ENCODE measurements around the gene SNTG2.
"Not testable (repeated sequence)": the region's sequence is repeated elsewhere in the genome, so short reads cannot be mapped to it uniquely, and the experiment has no call there.

The SNTG2 gene

GRCh38 chr2:1209761-1210160 is 259.1 kb downstream of the SNTG2 start:
- DNase-seq, result no peak

- DNase-seq, result no peak
These were observed 259.7 kb downstream of the SNTG2 start for GRCh38 chr2:1210352-1210751.

GRCh38 chr2:1219901-1220573 is 269.4 kb downstream of the SNTG2 start:
- DNase-seq, result no peak

GRCh38 chr2:1222056-1222455 is 271.4 kb downstream of the SNTG2 start:
- DNase-seq, result no peak

GRCh38 chr2:1223791-1224190 is 273.1 kb downstream of the SNTG2 start:
- DNase-seq, result no peak

- DNase-seq, result no peak
These were observed 274.3 kb downstream of the SNTG2 start for GRCh38 chr2:1224901-1225300.

- no peak for DNase-seq
These were observed 276.1 kb downstream of the SNTG2 start for GRCh38 chr2:1226766-1227165.

- no peak for DNase-seq
These were observed 276.7 kb downstream of the SNTG2 start for GRCh38 chr2:1227274-1227900.

- DNase-seq, result not testable (repeated sequence)
These were observed 278.9 kb downstream of the SNTG2 start for GRCh38 chr2:1229596-1229995.

GRCh38 chr2:1230155-1230893 is 279.7 kb downstream of the SNTG2 start:
- no peak for DNase-seq

- DNase-seq, result no peak
These were observed 280.9 kb downstream of the SNTG2 start for GRCh38 chr2:1231466-1232063.

- no peak for DNase-seq
These were observed 282.6 kb downstream of the SNTG2 start for GRCh38 chr2:1233281-1233680.

- no peak for DNase-seq
These were observed 284.2 kb downstream of the SNTG2 start for GRCh38 chr2:1234731-1235308.

GRCh38 chr2:1235806-1236205 is 285.2 kb downstream of the SNTG2 start:
- DNase-seq, result no peak

GRCh38 chr2:1236606-1237005 is 286.0 kb downstream of the SNTG2 start:
- no peak for DNase-seq

GRCh38 chr2:1237783-1238182 is 287.1 kb downstream of the SNTG2 start:
- no peak for DNase-seq

- no peak for DNase-seq
These were observed 288.0 kb downstream of the SNTG2 start for GRCh38 chr2:1238598-1239138.

GRCh38 chr2:1245193-1245592 is 294.5 kb downstream of the SNTG2 start:
- no peak for DNase-seq

GRCh38 chr2:1246239-1246638 is 295.6 kb downstream of the SNTG2 start:
- DNase-seq, result no peak

- no peak for DNase-seq
These were observed 296.3 kb downstream of the SNTG2 start for GRCh38 chr2:1246991-1247390.

- DNase-seq, result no peak
These were observed 297.5 kb downstream of the SNTG2 start for GRCh38 chr2:1248187-1248586.

- no peak for DNase-seq
These were observed 299.4 kb downstream of the SNTG2 start for GRCh38 chr2:1249897-1250687.

Data from OCI-M1 (cell line).